DND-41 (cell line): ENCODE measurements around the gene METRN.

Experiments
- CTCF ChIP-seq: IDR thresholded peaks from 2 replicates; pipeline ENCODE4 v1.5.1; 2012; ENCODE audit warnings: borderline replicate concordance, low read length, moderate library complexity, mild to moderate bottlenecking; ENCODE audit not compliant: poor library complexity, severe bottlenecking; ENCODE audit errors: extremely low read depth
- EZH2 ChIP-seq: IDR thresholded peaks from 3 replicates; pipeline ENCODE4 v1.6.1; 2012; ENCODE audit warnings: borderline replicate concordance, low read depth, mild to moderate bottlenecking, moderate library complexity, low read length, inconsistent platforms; ENCODE audit not compliant: severe bottlenecking

- no peak for TF ChIP-seq CTCF
- TF ChIP-seq EZH2: no peak
These were observed 33.8 kb upstream of the METRN start for GRCh38 chr16:680967-681745.
